NCI-H345 treated with DMSO at 0.1 percent for 48 hours (cell line): Measurements from ENCODE around the gene TAS2R19.
"Not testable (repeated sequence)": the region's sequence is repeated elsewhere in the genome, so short reads cannot be mapped to it uniquely, and the experiment has no call there.

Source experiments
- DNase-seq: peaks from one replicate; lab custom pipeline; 2025; ENCODE audit not compliant: unreplicated experiment; lab: John Stamatoyannopoulos, UW

TAS2R19 gene, protein sequence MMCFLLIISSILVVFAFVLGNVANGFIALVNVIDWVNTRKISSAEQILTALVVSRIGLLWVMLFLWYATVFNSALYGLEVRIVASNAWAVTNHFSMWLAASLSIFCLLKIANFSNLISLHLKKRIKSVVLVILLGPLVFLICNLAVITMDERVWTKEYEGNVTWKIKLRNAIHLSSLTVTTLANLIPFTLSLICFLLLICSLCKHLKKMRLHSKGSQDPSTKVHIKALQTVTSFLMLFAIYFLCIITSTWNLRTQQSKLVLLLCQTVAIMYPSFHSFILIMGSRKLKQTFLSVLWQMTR

DNA sequence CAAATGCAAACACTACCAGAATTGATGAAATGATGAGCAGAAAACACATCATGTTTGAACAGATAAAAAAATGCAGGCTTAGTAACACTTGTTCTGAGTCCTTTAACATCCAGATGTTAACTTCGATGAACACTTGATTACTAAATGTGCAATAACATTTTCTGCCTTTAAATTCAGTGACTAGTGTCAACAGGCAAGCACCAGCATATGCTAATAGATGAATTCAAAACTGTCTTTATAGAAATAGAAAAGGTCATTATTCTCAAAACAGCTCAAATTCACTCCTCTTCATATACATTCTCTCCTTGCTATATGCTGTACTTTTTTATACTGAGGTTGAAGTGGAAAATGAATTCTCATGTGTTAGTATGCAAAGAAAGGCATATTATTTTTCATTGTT is at the start of gene TAS2R19:
TSS of gene TAS2R19 (minus strand) at position 101 of the 400 bp plus-strand sequence. CDS start at position 52, 49 bp downstream.
- DNase-seq: no peak

DNA sequence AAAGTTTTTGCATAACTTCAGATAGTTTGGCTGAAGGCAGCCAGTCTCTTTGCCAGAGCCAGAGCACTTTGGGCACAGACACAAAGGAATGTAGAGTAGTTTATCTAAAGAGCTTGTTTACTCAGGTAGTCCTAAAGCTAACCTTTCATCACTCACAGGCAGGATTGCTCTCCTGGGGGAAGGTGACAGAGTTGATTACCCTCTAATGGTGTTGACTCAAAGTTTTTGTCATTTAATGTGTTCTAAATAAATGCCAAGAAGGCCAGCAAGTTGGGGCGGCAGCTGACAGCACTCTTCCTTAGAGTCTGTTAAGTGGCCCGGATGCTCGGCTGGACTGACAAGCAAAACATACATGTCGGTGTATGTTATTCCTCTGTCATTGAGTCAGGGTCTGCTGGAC is 49.0 kb upstream of the TAS2R19 start:
- no peak for DNase-seq

DNA sequence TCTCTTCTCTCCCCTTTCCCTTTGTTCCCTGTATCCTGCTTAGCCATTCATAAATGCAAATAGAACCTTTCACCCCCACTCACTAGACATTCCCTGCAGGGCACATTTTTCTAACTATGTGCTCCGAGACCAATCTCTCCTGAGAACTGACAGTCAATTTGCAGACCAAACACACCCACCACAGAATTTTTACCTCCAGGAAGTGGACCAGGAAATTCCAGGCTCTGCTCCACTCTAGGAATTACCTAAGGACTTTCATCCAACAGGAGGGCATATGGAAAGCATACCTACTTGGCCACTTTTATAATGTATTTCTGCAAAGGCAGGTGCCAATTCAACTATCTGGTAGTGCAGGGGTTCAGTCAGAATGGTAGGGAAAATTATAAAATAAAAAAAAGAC is 48.6 kb upstream of the TAS2R19 start:
- DNase-seq: no peak

DNA sequence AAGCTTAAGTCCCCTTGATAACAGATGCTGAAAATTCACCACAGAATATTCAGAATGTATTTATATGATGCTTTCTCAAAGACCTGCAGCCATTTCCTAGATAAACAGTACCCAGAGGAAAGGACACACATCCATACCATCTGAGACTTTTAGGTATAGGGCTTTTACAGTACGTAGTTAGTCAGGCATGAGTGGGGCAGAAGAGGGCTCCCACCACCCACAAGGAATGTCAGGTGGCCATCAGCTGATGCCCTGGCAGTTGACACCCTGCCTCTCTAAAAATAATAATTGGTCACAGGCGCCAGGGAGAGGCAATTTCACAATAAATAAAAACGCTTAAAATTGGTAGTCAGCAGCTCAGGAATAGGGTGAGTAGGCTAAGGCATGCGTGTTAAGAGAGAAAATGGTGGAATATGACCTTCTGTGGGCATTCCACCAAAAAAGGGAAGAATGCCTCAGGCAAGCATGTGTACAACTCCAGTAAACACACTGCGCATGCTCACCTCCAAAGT is 47.5 kb upstream of the TAS2R19 start:
- no peak for DNase-seq

DNA sequence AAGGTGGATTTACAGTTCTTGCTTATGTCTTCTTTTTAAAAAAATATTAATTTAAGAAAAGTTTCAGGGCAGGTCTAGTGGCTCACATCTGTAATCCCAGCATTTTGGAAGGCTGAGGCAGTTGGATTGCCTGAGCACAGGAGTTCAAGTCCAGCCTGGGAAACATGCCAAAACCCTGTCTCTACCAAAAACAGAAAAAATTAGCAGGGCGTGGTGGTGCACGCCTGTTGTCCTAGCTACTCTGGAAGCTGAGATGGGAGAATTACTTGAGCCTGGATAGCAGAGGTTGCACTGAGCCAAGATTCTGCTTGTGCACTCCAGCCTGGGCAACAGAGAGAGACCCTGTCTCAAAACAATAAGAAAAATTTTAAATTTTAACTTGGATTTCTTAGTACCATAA is 45.1 kb upstream of the TAS2R19 start:
- no peak for DNase-seq

DNA sequence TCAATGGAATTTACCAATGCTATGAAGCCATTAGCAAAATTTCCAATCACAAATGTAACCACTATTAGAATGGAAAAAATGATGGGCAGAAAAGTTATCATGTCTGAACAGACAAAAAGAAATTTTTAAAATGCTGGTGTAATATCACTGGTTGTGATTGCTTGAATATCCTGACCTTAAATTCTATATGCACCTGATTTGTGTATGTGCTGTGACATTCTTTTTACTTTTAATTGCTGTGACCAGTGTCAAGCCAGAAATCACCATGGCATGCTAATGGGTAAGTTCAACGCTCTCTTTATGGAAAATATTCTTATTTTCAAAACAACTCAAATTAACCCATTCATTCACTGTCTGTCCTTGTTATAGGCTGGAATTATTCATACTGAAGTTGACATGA is 39.8 kb upstream of the TAS2R19 start, which contains the start of gene TAS2R46:
TSS of gene TAS2R46 (minus strand) at position 101 of the 400 bp plus-strand sequence. CDS start at position 101, 0 bp downstream.
- not testable (repeated sequence) for DNase-seq

DNA sequence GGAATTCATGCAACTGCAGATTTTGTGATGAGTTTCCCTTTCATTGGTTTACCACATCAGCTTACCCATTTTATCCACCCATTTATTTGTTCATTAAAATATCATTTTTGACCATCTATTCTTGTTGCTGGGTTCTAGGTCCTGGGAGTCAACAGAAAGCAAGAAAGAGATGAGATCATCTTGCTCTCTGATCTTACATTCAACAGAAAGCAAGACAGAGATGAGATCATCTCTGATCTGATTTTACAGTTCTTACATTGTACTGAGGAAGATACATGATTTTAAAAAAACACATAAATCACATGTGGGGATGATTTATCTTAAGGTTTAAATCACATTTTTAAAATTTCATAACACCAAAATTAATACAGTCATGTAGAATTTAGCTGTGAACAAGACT is 37.4 kb upstream of the TAS2R19 start:
- no peak for DNase-seq

- DNase-seq: no peak
Measured at GRCh38 chr12:11059041-11059440, 36.6 kb upstream of the TAS2R19 start.

GRCh38 chr12:11055306-11055705 is 32.9 kb upstream of the TAS2R19 start:
- no peak for DNase-seq

- not testable (repeated sequence) for DNase-seq
Measured at GRCh38 chr12:11049806-11050531, 27.5 kb upstream of the TAS2R19 start.

- not testable (repeated sequence) for DNase-seq
Measured at GRCh38 chr12:11041366-11041765, 18.9 kb upstream of the TAS2R19 start.

GRCh38 chr12:11040162-11040561 is 17.7 kb upstream of the TAS2R19 start:
- no peak for DNase-seq

DNA sequence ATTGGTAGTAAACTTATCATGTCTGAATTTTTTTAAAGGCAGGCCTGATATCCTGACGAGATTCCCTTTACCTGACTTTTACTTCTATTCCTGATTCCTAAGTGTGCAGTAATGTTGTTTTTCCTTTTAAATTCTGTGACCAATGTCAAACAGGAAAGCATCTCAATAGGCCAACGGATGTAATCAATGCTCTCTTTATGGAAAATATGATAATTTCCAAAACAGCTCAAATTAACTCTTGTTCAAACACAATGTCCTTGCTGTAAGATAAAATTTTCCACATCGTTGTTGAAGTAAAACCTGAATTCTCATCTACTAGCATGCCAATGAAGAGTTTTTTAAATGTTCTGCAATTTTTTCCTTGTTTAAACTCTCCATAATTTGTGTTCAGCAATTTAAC is 16.8 kb upstream of the TAS2R19 start:
- no peak for DNase-seq

DNA sequence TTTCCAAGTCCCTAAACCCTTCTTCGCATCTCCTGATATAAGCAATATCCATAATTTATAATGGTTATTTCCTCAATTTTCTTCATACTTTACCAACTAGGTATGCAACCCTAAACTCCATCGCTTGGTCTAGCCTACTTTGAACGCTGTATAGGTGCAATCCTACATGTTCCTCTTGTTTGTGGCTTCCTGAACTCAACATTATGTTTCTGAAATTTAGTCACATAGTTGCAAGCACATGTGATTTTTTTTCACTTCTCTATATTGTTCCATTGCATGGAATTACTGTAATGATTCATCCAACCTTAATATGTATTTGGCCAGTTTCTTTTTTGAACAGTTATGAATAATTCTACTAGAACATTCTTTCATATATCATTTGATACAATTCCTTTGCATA is 11.5 kb upstream of the TAS2R19 start:
- DNase-seq: not testable (repeated sequence)

GRCh38 chr12:11031307-11031706 is 8.9 kb upstream of the TAS2R19 start, which contains the start of gene TAS2R31:
TSS of gene TAS2R31 (minus strand) at chr12:11031407. CDS start at chr12:11031335, 72 bp downstream.
- no peak for DNase-seq

- DNase-seq: no peak
Measured at GRCh38 chr12:11026118-11026517, 3.7 kb upstream of the TAS2R19 start.

- no peak for DNase-seq
Measured at GRCh38 chr12:11023387-11023786, 967 bp upstream of the TAS2R19 start.

- DNase-seq: no peak
Measured at GRCh38 chr12:11016937-11017336, 5.5 kb downstream of the TAS2R19 start.

DNA sequence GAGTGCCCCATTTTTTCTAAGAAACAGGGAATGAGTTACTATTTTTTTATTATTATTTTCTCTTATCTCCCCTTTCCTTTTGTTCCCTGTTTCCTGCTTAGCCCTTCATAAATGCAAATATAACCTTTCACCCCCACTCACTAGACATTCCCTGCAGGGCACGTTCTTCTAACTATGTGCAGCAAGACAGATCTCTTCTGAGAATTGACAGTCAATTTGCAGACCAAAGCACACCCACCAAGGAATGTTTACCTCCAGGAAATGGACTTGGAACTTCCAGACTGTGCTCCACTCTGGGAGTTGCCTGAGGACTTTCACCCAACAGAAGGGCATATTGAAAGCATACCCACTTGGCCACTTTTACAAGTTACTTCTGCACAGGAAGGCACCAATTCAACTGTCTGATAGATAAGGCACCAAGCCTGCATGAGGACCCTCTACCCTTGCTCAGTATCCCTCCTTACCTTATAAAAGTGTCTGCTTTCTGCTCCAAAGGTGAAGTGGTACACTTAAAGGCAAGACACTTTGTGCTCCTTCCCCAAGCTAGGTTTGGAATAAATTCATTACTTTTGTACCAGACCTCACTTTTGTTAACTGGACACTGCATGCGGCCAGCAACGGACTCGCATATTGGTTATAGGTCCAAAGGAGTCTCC is 6.5 kb downstream of the TAS2R19 start:
- no peak for DNase-seq

GRCh38 chr12:11014234-11014633 is 8.2 kb downstream of the TAS2R19 start:
- DNase-seq: no peak

DNA sequence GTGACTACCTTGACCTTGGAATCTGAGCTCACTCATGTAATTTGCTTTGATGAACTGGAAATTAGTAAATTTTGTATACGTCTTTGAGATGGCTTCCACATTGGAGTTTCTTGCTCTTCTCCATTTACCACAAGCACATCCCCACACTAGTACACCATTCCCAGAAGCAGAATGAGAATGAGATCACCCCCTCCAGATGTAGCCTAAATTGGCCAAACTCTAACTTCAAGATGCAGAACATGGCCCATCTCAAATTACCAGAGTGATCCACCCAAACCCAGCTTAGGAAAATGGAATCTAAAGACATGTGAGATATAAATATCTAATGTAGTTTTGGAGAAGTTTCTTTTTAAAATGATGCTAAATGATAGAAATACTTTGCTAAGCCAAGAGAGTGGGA is 14.8 kb downstream of the TAS2R19 start:
- no peak for DNase-seq

DNA sequence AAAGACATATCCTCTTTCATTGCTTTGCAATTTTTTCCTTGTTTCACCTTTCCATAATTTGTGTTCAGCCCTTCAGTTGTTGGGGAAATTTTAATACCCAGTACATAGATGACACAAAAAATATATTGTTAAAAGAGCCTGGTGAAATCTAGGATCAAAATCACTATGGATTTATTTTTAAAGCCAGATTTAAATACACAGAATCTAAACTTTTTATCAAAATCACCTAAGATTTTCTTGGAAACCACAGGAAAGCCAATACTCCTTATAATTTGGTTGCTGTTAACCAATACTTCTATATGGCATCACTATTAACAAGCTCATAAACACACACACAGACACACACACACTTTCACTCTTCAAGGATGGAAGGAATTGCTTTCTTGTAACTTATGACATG is 24.2 kb downstream of the TAS2R19 start, which contains the start of gene TAS2R20:
TSS of gene TAS2R20 (minus strand) at position 101 of the 400 bp plus-strand sequence. CDS start 429 bp downstream, outside the sequence.
- DNase-seq: no peak
